ENCODE data around the gene PACRG.

GRCh38 chr6:162852192-162852591, 124.4 kb downstream of the PACRG start:
- no peak for TF ChIP-seq TAF1 (IDR thresholded peaks at IDR 0.05; ENCODE audit: borderline replicate concordance, low read depth, low read length)
- no peak for TF ChIP-seq POLR2A (IDR thresholded peaks at IDR 0.05; ENCODE audit: low read depth, low read length)
- no peak for TF ChIP-seq POLR2AphosphoS5 (IDR thresholded peaks at IDR 0.05; ENCODE audit: low read depth, low read length)

Data from GM12892 (cell line).